Stimulated activated CD8-positive, alpha-beta memory T cell treated with anti-CD3 and anti-CD28 coated beads, Interleukin-15, amount 100 ng/mL, for 48 hours (primary cell): ENCODE results near the gene ANO4.
"Not testable (repeated sequence)": the region's sequence is repeated elsewhere in the genome, so short reads cannot be mapped to it uniquely, and the experiment has no call there.

Experiments
- DNase-seq, 2 donors: peaks; one replicate each; pipeline ENCODE4 v3.0.0-alpha.2; 2020; ENCODE audit warnings: low read depth in 2 of 2

ANO4 gene

DNA sequence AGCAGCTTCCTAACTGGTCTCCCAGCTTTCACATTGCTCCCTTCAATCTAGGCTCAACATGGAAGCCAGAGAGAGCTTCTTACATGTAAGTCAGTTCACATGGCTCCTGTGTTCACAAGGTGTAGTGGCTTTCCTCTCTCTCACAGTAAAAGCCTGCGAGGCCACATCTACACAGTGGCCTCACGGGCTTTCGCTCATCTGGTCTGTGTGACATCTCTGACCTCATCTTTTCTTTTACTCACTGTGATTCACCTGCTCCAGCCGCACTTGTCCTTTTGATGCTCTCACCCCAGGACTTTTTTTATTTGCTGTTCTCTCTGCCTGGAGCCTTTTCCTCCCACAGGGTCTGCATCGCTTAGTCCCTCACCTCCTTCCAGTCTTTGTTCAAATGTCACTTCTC lies 293.3 kb downstream of the ANO4 start:
- no peak for DNase-seq

DNA sequence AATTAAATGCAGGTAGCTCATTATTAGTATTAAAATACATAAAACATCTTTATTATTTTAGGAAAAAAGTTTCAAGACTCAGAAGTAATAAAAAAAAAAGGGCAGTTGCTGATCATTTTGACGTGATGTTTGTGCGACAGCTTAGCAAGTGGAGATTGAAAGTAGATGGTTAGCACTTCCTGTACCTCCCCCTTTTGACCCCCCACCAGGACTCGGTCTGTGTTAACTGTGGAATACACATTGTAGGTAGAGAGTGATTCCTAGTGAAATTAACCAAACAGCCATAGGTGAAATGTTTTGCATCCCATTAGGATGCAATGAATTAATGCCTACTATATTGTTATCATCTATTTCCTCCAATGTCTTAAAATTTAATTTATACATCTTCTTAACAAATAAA lies 294.7 kb downstream of the ANO4 start:
- DNase-seq, result no peak

DNA sequence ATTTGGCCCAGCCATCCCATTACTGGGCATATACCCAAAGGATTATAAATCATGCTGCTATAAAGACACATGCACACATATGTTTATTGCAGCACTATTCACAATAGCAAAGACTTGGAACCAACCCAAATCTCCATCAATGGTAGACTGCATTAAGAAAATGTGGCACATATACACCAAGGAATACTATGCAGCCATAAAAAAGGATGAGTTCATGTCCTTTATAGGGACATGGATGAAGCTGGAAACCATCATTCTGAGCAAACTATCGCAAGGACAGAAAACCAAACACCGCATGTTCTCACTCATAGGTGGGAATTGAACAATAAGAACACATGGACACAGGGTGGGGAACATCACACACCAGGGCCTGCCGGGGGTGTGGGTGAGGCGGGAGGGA lies 295.6 kb downstream of the ANO4 start:
- not testable (repeated sequence) for DNase-seq

DNA sequence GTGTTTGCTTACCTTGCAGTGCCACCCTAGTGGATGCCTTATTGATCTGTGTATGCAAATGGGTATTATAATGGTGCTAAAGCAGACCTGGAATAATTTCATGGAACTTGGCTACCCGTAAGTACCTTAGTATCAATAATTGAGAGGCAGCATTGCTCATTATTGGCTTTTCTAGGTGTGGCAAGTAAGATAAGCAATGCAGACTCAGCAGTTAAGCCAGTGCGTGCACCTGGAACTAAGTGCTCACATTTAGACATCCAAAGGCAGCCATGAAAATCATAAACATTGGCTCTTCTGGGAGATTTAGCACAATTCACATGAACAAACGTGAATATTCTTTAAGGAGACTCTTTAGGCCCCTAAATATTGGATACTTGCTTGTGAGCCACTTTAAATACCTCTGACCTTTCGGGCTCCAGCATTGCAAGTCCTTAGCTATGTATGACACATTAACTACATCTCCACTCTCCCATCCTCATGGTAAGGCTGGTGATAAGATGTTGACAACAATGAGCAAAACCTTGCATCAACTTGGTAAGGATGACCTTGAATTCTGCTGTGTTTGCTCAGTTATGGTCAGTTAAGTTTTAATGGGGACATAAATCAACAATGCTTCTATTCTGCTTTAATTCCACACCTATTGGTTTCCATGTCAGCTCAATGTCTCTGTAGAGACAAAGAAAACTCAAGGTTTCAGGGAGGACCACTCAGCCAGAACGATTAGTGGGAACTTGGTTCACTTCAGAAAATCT lies 303.4 kb downstream of the ANO4 start:
- no peak for DNase-seq

DNA sequence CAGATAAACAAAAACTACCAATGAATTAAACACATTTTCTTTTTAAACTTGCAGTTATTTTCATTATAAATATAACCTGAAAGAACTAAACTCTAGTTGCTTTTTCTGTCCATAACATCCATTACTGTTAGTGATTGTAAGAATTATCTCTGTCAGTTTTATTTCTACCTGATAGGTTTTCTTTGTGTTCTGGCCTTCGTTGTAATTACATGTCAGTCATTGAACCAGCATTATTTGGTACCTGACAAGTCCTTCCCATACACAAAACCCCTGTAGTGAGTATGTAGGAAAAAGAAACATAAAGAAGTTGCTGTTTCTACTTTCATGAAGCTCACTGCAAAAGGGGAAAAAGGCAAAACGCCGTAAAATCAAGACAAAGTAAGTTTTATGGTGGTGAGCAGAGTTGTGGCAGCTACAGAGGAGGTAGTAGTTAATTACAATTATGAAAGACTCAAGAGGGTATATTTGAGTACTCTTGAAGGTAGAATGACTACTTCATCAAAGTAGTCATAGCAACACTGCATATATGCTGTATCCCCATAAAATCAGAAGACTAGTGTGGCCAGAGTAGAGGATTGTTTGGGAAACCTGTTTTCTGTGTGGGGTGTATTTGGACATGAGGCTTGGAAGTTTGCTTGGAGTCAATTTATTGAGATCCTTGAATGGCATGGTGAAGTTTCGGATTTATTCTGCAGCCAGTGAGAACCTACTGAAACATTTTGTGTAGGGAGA lies 312.6 kb downstream of the ANO4 start:
- no peak for DNase-seq

DNA sequence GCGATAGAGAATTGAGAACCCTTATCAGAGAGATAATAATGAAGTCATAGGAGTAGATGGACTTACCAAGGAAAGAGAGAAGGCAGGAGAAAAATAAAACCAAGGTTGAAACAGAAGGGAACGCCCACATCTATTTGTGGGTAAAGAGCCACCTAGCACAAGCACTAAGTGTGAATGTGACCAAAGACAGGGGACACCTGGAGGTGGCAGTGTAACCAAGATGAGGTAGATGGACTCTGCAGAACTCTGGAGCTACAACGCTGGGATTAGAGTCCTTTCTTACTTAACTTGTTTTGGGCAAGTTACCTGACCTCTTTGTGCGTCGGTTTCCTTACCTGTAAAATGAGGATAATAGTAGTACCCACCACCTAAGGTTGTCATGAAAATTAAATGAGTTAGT lies 313.6 kb downstream of the ANO4 start:
- no peak for DNase-seq

DNA sequence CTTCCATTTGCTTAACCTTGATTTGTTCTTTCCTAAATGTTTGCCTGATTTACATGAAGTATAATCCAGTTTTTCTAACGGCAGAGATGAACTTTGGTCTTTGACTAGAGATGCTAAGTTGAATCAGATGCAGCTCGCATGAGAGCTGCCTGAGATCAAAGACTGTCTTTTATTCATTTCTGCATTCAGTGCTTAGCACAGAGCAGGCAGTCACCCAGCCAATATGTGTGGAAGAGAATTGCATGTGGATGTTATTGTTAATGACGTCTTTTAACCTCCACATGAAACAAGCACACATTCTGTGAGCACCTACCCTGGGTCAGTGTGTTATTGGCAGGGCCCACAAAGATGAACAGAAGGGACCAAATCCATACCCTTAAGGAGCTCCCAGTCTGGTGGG lies 316.3 kb downstream of the ANO4 start:
- DNase-seq, result no peak

DNA sequence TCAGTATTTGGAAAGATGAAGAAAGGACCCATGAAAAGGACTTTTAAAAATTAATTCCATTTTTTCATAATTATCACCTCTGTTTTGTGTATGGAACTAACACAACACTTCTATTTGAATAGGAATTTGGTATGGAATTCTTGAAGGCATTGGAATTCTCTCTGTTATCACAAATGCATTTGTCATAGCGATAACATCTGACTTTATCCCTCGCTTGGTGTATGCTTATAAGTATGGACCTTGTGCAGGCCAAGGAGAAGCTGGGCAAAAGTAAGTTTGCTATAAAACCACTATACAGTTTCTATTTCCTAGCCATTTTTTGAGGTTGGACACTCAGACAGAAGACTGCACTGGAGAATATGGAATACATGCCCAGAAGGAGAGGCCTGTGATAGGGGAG lies 316.9 kb downstream of the ANO4 start:
- no peak for DNase-seq

DNA sequence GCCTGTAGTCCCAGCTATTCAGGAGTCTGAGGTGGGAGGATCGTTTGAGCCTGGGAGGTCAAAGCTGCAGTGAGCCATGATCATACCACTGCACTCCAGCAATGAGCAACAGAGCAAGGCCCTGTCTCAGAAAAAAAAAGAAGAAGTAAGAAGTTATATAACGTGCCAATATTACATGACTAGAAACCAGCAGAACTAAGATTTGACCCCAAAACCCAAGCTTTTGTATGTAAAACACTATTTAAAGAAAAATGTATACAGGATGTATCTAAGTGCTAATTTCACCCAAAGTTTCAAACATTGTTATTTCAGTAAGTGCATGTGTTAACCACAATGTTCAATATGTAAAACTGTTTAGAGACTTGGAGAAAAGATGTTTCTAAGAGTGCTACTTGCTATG lies 320.8 kb downstream of the ANO4 start:
- DNase-seq, result no peak

DNA sequence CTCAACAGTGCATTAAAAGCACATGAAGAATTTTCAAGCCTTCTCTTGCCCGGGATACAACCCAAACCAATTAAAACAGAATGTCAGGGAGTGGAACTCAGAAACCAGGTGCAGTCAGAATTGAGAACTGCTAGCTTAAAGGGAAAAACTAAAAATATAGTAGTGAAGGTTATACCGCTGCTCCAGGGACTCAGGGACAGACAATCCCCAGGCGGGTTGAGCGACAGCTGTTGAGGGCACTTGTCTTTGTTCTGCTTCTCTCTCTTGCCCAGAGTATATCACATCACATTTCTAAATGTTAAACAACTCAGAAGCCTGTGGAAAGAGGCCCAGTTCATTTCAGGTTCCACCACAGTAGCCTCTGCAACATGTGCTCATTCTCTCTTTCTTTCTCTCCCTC lies 322.3 kb downstream of the ANO4 start:
- DNase-seq, result no peak

DNA sequence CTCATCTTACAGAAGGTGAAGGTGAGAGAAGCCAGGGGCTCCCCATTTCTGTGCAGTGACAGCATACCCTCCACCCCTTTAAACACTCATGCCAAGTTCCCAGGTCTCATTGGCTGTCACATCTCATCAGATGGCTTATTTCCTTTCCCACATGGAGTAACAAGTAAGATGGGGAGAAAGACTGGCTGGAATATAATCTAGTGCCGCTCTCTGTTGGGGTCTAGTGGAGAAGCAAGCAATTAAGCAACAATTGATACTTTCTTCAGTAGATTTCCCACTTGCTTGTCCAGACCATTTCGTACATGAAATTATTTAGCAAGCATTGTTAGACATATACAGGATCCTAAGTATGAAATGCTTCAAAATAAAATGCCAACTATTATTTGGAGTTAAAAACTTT lies 323.3 kb downstream of the ANO4 start:
- no peak for DNase-seq

DNA sequence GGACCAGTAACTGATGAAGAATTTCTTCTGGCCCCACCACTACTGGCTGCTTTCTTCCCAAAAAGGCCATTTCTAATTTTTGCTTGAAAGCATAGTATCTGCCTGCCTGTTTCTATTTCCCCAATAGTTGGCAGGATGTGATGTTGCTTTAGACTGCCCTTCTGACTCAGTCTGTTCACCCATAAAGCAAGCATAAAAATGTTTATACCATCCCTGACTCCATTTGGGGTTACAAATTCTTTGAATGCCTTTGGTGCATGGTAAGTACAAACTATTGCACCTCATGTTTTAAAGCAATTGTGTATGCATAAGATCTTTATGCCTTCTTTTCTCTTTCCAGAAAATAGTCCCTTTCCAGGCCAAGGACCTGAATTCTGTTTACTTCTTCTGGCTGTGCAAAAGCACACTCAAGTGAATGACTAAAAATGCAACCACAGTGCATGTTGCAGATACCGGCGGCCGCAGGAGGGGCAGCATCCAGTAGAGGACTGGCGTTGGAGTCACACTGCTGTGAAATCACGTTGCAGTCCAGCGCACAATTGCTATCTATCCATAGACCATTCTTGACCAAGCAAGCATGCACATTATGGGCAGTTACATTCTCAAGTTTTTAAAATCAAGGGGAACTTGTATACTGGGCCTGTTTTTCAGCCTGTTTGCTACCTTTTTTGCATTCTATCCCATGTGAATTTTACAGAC lies 333.1 kb downstream of the ANO4 start:
- DNase-seq, result no peak

DNA sequence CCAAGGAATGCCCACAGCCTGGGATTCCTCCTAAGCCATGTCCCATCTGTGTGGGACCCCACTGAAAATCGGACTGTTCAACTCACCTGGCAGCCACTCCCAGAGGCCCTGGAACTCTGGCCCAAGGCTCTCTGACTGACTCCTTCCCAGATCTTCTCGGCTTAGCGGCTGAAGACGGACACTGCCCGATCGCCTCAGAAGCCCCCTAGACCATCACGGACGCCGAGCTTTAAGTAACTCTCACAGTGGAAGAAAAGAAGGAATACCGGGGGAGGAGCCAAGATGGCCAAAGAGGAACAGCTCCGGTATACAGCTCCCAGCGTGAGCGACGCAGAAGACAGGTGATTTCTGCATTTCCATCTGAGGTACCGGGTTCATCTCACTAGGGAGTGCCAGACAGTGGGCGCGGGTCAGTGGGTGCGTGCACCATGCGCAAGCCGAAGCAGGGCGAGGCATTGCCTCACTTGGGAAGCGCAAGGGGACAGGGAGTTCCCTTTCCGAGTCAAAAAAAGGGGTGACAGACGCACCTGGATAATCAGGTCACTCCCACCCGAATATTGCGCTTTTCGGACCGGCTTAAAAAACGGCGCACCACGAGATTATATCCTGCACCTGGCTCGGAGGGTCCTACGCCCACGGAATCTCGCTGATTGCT lies 351.3 kb downstream of the ANO4 start:
- DNase-seq, result not testable (repeated sequence)

DNA sequence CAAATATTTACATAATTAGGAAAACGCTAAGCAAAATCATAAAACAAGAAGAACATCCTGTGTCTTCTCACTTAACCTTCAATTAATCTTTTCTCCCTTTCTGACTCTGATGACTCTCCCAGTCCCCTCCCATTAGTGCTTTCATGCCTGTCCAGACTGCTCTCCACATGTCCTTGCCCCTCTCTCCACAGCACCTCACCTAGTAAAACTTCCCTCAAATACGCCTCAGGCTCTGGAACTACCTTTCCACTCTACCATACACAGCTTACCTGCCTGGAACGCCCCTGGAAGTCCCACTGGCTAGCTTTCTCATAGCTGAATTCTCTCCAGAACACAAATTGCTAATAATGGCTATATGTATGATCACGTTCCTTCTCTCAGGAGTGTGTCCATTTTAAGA lies 370.7 kb downstream of the ANO4 start:
- DNase-seq, result no peak

DNA sequence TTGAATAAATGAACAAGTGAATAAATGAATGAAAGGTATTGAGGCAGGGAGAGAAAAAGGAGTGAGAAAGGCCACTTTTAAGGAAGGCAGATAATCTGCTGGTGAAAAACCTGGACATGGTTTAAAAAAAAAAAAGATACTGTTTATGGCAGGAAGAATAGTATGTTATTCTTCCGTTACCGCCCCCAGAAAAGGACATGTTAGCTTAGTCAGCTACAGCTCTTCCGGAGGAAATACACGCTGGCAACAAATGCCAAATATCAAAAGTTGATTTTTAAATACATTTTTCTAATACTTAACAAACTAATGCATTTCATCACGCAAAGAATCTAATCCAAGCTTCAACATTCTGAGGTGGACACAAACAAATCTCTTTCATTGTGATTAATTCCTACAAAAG lies 372.3 kb downstream of the ANO4 start:
- no peak for DNase-seq

DNA sequence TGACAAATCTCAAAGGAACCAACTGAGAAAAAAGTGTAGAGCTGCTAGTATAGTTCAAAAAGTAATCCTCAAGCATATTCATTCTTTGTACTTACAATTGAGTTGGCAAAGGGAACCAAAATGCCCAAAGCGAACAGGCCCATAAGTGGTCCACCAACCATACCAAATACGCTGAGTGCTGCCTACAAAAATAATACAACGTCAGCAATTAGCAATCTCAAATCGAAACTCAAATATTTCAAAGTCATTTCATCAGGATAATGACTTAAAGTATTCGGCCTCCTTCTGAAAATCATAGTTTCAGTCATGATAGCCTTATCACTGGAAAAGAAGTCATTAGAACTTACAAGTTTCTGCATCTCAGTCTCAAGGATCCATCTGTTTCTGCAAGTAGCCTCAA lies 373.4 kb downstream of the ANO4 start:
- DNase-seq, result no peak

DNA sequence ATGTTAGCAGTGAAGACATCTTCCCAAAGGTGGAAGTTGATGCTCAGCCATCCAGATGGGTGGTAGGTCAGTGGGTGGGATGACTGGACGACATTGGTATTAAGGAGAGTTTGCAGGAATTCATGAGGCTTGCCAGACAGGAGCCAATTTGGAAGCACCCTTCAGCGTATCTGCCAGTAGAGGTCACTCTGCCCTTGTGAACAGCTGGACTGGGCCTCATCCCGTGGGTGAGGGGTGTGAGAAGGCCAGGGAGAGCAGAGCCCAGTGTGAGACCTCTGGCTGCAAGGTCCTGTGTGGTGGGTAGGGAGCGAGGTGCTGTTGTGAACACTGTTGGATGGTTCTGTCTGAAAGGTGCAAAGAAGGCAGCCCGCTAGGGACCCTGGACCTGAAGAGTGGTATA lies 377.7 kb downstream of the ANO4 start:
- no peak for DNase-seq

DNA sequence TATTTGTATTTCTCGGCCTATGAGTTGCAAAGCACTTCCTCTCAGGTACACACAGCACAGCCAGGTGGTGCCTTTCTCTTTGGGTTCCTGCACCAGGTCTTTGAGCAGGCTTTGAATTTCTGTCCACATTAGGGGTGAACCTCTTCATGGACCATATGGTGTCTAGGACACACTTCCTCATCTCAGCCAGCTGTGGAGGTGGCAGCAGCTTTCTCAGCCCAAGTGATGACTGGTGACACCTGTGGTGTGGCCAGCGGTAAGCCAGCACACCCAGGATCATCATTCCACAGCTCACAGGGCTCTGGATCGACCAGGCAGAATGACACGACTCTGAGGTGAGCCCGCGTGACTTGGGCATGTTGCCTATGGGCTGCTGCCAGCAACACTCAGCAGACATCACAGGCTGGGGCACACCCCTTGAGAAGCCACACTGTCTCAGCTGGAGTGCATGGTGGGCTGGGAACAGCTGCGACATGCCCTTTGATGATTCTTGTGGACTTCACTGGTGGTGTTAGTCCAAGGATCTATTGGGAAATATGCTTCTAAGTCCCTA lies 378.7 kb downstream of the ANO4 start:
- no peak for DNase-seq

DNA sequence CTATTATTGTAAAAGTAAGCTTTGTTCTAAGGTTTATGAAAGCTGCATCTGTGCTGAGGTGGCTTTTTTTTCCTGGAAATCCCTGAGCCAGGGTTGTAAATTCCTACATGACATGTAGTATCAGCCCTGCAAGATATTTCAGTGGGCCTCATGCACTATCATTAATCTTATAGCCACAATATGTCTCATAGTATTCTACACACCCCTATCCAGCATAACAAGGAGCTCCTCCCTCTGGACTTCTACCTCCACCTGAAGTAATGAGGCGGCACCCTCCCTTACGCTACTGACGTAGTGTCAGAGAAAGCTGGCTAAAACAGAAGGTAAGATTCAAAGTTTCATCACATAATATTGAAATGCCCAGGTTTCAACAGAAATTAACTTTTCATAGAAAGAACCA lies 380.0 kb downstream of the ANO4 start:
- no peak for DNase-seq
